Activated naive CD8-positive, alpha-beta T cell treated with anti-CD3 and anti-CD28 coated beads, Interleukin-2, amount 50 U/mL, for 24 hours (primary cell): Measurements from ENCODE around the gene CYB5R3.

Experiments
- ATAC-seq: fragments of 150-1000 bp; cut with Tn5 transposase; one replicate; pipeline ENCODE4 v1.10.0; 2021
- DNase-seq: peaks from one replicate; pipeline ENCODE4 v3.0.0; 2021
- H3K27ac Mint-ChIP-seq: one replicate; pipeline ENCODE4 v1.8.0; 2021; ENCODE audit warnings: mild to moderate bottlenecking, mixed read lengths
- H3K27me3 Mint-ChIP-seq: one replicate; pipeline ENCODE4 v1.8.0; 2021; ENCODE audit warnings: mixed read lengths
- H3K36me3 Mint-ChIP-seq: one replicate; pipeline ENCODE4 v1.8.0; 2021; ENCODE audit warnings: low read depth, mixed read lengths
- H3K4me1 Mint-ChIP-seq: one replicate; pipeline ENCODE4 v1.8.0; 2021; ENCODE audit warnings: mixed read lengths
- H3K4me3 Mint-ChIP-seq: one replicate; pipeline ENCODE4 v1.8.0; 2021; ENCODE audit warnings: mild to moderate bottlenecking, moderate library complexity, mixed read lengths
- H3K9me3 Mint-ChIP-seq: one replicate; pipeline ENCODE4 v1.8.0; 2021; ENCODE audit warnings: mixed read lengths

Gene CYB5R3

GRCh38 chr22:42649246-42650099 is at the start of gene CYB5R3:
CYB5R3 (minus strand) TSS chr22:42649392; CDS start chr22:42649315, 77 bp downstream.
- peak within 1 kb of the TSS; percentile 100 for H3K4me3 Mint-ChIP-seq
- DNase-seq (peak; percentile 87), ATAC-seq (peak; percentile 83)
- no peaks in the 10 kb centered on the region for H3K9me3 Mint-ChIP-seq
- H3K4me1 Mint-ChIP-seq, result peaks cover 35% of the 10 kb centered on the region
- H3K27me3 Mint-ChIP-seq, result no peaks in the 10 kb centered on the region
- peak within 1 kb of the TSS; percentile 97 for H3K27ac Mint-ChIP-seq
- H3K36me3 Mint-ChIP-seq, result no peaks in the 10 kb centered on the region

GRCh38 chr22:42697542-42698013 is 48.4 kb upstream of the CYB5R3 start:
- ATAC-seq (no peak), DNase-seq (no peak)
- no peaks in the 10 kb centered on the region for H3K27me3 Mint-ChIP-seq
- H3K4me1 Mint-ChIP-seq, result no peaks in the 10 kb centered on the region
- no peaks in the 10 kb centered on the region for H3K36me3 Mint-ChIP-seq
- H3K9me3 Mint-ChIP-seq, result no peaks in the 10 kb centered on the region
- no peak overlapping the region for H3K27ac Mint-ChIP-seq
- no peak overlapping the region for H3K4me3 Mint-ChIP-seq

GRCh38 chr22:42696331-42696967 is 47.3 kb upstream of the CYB5R3 start:
- Mint-ChIP-seq H3K9me3 (no peaks in the 10 kb centered on the region), H3K27me3 (no peaks in the 10 kb centered on the region), H3K27ac (no peak overlapping the region), H3K4me1 (peaks cover 2% of the 10 kb centered on the region), H3K36me3 (no peaks in the 10 kb centered on the region), H3K4me3 (no peak overlapping the region)
- no peak for ATAC-seq
- DNase-seq, result no peak

GRCh38 chr22:42695294-42695693 is 46.1 kb upstream of the CYB5R3 start:
- Mint-ChIP-seq H3K27ac (no peak overlapping the region), H3K27me3 (no peaks in the 10 kb centered on the region), H3K4me3 (no peak overlapping the region), H3K9me3 (no peaks in the 10 kb centered on the region), H3K36me3 (no peaks in the 10 kb centered on the region), H3K4me1 (peaks cover 2% of the 10 kb centered on the region)
- DNase-seq (no peak), ATAC-seq (no peak)

GRCh38 chr22:42693763-42694683 is 44.8 kb upstream of the CYB5R3 start:
- no peak for ATAC-seq
- no peak overlapping the region for H3K4me3 Mint-ChIP-seq
- no peaks in the 10 kb centered on the region for H3K9me3 Mint-ChIP-seq
- no peak overlapping the region for H3K27ac Mint-ChIP-seq
- no peaks in the 10 kb centered on the region for H3K36me3 Mint-ChIP-seq
- no peaks in the 10 kb centered on the region for H3K27me3 Mint-ChIP-seq
- no peak for DNase-seq
- peaks cover 2% of the 10 kb centered on the region for H3K4me1 Mint-ChIP-seq

- Mint-ChIP-seq H3K36me3 (no peaks in the 10 kb centered on the region), H3K9me3 (no peaks in the 10 kb centered on the region), H3K4me3 (no peak overlapping the region), H3K4me1 (peaks cover 2% of the 10 kb centered on the region), H3K27me3 (no peaks in the 10 kb centered on the region), H3K27ac (no peak overlapping the region)
- DNase-seq (no peak), ATAC-seq (no peak)
Measured at GRCh38 chr22:42693055-42693762, 44.0 kb upstream of the CYB5R3 start.

GRCh38 chr22:42692239-42693054 is 43.3 kb upstream of the CYB5R3 start:
- H3K4me1 Mint-ChIP-seq, result peaks cover 2% of the 10 kb centered on the region
- DNase-seq (no peak), ATAC-seq (no peak)
- H3K36me3 Mint-ChIP-seq, result no peaks in the 10 kb centered on the region
- H3K9me3 Mint-ChIP-seq, result no peaks in the 10 kb centered on the region
- H3K4me3 Mint-ChIP-seq, result no peak overlapping the region
- no peaks in the 10 kb centered on the region for H3K27me3 Mint-ChIP-seq
- H3K27ac Mint-ChIP-seq, result no peak overlapping the region

- Mint-ChIP-seq H3K4me1 (peaks cover 2% of the 10 kb centered on the region), H3K27ac (no peak overlapping the region), H3K4me3 (no peak overlapping the region), H3K27me3 (peaks cover 3% of the 10 kb centered on the region), H3K36me3 (no peaks in the 10 kb centered on the region), H3K9me3 (no peaks in the 10 kb centered on the region)
- no peak for ATAC-seq
- DNase-seq, result no peak
Measured at GRCh38 chr22:42691440-42691839, 42.2 kb upstream of the CYB5R3 start.

GRCh38 chr22:42688241-42689211 is 39.3 kb upstream of the CYB5R3 start:
- Mint-ChIP-seq H3K36me3 (no peaks in the 10 kb centered on the region), H3K27me3 (peaks cover 3% of the 10 kb centered on the region), H3K9me3 (no peaks in the 10 kb centered on the region), H3K4me3 (no peak overlapping the region), H3K4me1 (peaks cover 2% of the 10 kb centered on the region), H3K27ac (no peak overlapping the region)
- ATAC-seq (no peak), DNase-seq (no peak)

GRCh38 chr22:42686756-42687491 is 37.7 kb upstream of the CYB5R3 start:
- H3K27ac Mint-ChIP-seq, result no peak overlapping the region
- no peaks in the 10 kb centered on the region for H3K9me3 Mint-ChIP-seq

GRCh38 chr22:42685941-42686653 is 36.9 kb upstream of the CYB5R3 start:
- peaks cover 3% of the 10 kb centered on the region for H3K27me3 Mint-ChIP-seq
- no peak for ATAC-seq
- no peak overlapping the region for H3K4me3 Mint-ChIP-seq
- DNase-seq, result no peak
- H3K4me1 Mint-ChIP-seq, result no peaks in the 10 kb centered on the region
- no peaks in the 10 kb centered on the region for H3K9me3 Mint-ChIP-seq
- no peaks in the 10 kb centered on the region for H3K36me3 Mint-ChIP-seq
- H3K27ac Mint-ChIP-seq, result no peak overlapping the region

More at GRCh38 chr22:42686756-42687491, 37.7 kb upstream of the CYB5R3 start:
- H3K27me3 Mint-ChIP-seq, result peaks cover 3% of the 10 kb centered on the region
- no peak overlapping the region for H3K4me3 Mint-ChIP-seq
- H3K36me3 Mint-ChIP-seq, result no peaks in the 10 kb centered on the region
- no peak for ATAC-seq
- no peak for DNase-seq
- peaks cover under 1% of the 10 kb centered on the region for H3K4me1 Mint-ChIP-seq
